ENCODE data around the gene AK9. TPM values are rescaled to one million over a fixed set of nuclear protein-coding genes. Genes with fewer than 3 reads are reported as not detected.

AK9 gene
- total and polyA plus RNA-seq, 9 of the 15 experiments (the other 6 are each of a cell fraction or from before 2014, with no cell fraction given): 0.59 to 1.9 (median 1.2) TPM

DNA sequence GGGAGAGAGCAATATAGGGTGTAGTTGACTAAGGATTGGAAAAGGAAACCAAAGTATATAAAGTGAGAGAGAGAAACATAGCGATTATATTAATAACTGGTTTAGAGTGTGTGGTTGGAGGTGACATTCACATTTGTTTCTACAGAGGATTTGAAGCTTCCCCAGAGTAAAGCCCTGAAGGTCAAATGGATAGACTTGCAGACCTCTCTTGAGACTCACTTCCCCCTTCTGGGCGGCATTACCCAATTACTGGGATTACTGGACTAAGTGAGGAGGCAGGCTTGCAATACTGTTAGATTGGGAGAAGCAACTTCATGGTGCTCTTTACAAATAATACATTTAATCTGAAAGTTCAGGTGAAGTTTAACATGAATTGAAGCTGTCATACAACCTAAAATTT, 10.8 kb upstream of the AK9 start (continued):
- TF ChIP-seq HEY1 (CRISPR knock-in tag; IDR thresholded peaks at IDR 0.05; ENCODE audit: borderline replicate concordance) (no peak), CSDE1 (IDR thresholded peaks at IDR 0.05) (no peak), ZNF707 (CRISPR knock-in tag; conservative IDR thresholded peaks at IDR 0.05) (no peak), NFATC3 (IDR thresholded peaks at IDR 0.05) (no peak), PHB (CRISPR knock-in tag; IDR thresholded peaks at IDR 0.05) (no peak), RBM15 (IDR thresholded peaks at IDR 0.05; ENCODE audit: insufficient read depth, low read length) (no peak), PML (IDR thresholded peaks at IDR 0.05; ENCODE audit: low read length) (no peak), HNRNPLL (IDR thresholded peaks at IDR 0.05; ENCODE audit: low read depth, low read length, poor library complexity, severe bottlenecking) (no peak)

GRCh38 chr6:109701221-109701620, 10.2 kb upstream of the AK9 start:
- Histone ChIP-seq H3K9me1 (ENCODE audit: control insufficient read depth, insufficient read depth, low read length) (no peaks in the 10 kb centered on the region), H3K27me3 (ENCODE audit: control insufficient read depth in 2 of 2, insufficient read depth in 2 of 2, low read length in 2 of 2) (no peaks in the 10 kb centered on the region), H2AFZ (ENCODE audit: low read depth, low read length) (no peak overlapping the region), H3K9ac (ENCODE audit: insufficient read depth in 1 of 2, low read depth in 2 of 2, low read length in 2 of 2) (no peak overlapping the region), H3K4me3 (no peak overlapping the region), H3K79me2 (ENCODE audit: control insufficient read depth, insufficient read depth, low read length) (no peaks in the 10 kb centered on the region), H3K4me1 (replicated peaks in 1 of 2; ENCODE audit: control insufficient read depth in 2 of 2, insufficient read depth in 2 of 2, low read length in 2 of 2) (no peaks in the 10 kb centered on the region), H3K36me3 (ENCODE audit: control insufficient read depth, insufficient read depth, low read length) (no peaks in the 10 kb centered on the region), H3K9me3 (replicated peaks; ENCODE audit: control insufficient read depth, insufficient read depth, low read depth, low read length) (no peaks in the 10 kb centered on the region), H3K27ac (ENCODE audit: extremely low read depth, low read depth, low read length) (no peak overlapping the region), H4K20me1 (replicated peaks; ENCODE audit: control insufficient read depth, insufficient read depth, low read length) (no peaks in the 10 kb centered on the region), H3K4me2 (ENCODE audit: insufficient read depth, low read length) (no peak overlapping the region)
- WGBS (ENCODE audit: insufficient coverage, low coverage, missing lambda C conversion rate): 6% methylated on average over 4 of the region's 4 CpGs
- ChIA-PET POLR2A (interaction anchor here (1.4 kb wide), 1 partner anchor 10 kb away, joined by 4 read pairs; the partner anchor contains the start of genes AK9 and FIG4), CTCF (ENCODE audit: low intra/inter-chr PET ratio) (no interaction called here)
- no TSS peak for BruUV-seq (replicated peaks)
- intact Hi-C loops (cut with micrococcal nuclease): loop anchor here (10.0 kb wide), 1 partner anchor 474 kb away; the partner anchor contains the start of gene WASF1
- DNase-seq (ENCODE audit: extremely low read depth in 1 of 4, low spot score in 3 of 4): no peak
- in situ Hi-C loops (cut with MboI): loop anchor here (5.0 to 10.0 kb wide), 3 partner anchors 176 to 691 kb away; no protein-coding TSS in a partner anchor
- no peak for FAIRE-seq
- no peak for ATAC-seq
- no peak for TF ChIP-seq JUN (IDR thresholded peaks at IDR 0.05; ENCODE audit: borderline replicate concordance, low read depth, low read length)
- no peak for TF ChIP-seq JUN (CRISPR knock-in tag; IDR thresholded peaks at IDR 0.05; ENCODE audit: borderline replicate concordance)
- no peak for TF ChIP-seq JUNB (CRISPR knock-in tag; conservative IDR thresholded peaks at IDR 0.05)
- TF ChIP-seq SMARCB1 (IDR thresholded peaks at IDR 0.05; ENCODE audit: insufficient read length, low read depth): no peak
- TF ChIP-seq ZNF785 (CRISPR knock-in tag; IDR thresholded peaks at IDR 0.05): no peak
- TF ChIP-seq ADNP (tag; IDR thresholded peaks at IDR 0.05): no peak
- no peak for TF ChIP-seq E2F8 (IDR thresholded peaks at IDR 0.05; ENCODE audit: low read depth, partially characterized antibody)
- no peak for TF ChIP-seq LEF1 (IDR thresholded peaks at IDR 0.05)
- no peak for TF ChIP-seq ZNF764 (CRISPR knock-in tag; IDR thresholded peaks at IDR 0.05; ENCODE audit: low read depth)
- no peak for TF ChIP-seq NFIC (IDR thresholded peaks at IDR 0.05)

Measured in K562 (cell line).